GM21576 (cell line): ENCODE measurements around the gene CKS1B.

ENCODE experiments used
- ATAC-seq: cut with Tn5 transposase; IDR thresholded peaks from one replicate; pipeline ENCODE4 v1.9.1; 2021; ENCODE audit warnings: mild to moderate bottlenecking, moderate library complexity; ENCODE audit not compliant: unreplicated experiment

The CKS1B gene

DNA sequence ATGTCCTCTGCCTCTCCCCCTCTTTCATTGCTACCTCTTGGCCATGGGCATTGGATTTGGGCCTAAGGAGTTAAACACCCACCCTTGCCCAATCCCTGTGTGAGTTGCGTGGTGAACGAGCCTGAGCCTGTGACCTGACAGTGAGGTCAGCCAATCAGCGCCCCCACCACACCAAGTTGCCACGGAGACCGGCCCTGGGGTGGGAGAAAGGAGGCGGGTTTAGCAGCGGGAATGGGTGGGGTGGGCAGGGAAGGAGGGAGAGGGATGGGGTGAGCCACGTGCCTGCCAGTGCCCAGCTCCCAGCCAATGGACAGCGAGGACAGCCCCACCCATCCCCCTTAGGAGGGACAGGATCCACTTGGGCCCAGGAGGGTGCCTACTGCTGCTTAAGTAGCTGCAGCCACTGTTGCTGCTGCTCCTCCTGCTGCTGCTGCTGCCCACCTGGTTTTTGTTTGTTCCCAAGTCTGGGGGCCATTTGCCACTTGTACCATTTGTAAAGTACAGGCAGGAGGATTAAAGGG is 37.6 kb downstream of the CKS1B start:
- ATAC-seq, result no peak

DNA sequence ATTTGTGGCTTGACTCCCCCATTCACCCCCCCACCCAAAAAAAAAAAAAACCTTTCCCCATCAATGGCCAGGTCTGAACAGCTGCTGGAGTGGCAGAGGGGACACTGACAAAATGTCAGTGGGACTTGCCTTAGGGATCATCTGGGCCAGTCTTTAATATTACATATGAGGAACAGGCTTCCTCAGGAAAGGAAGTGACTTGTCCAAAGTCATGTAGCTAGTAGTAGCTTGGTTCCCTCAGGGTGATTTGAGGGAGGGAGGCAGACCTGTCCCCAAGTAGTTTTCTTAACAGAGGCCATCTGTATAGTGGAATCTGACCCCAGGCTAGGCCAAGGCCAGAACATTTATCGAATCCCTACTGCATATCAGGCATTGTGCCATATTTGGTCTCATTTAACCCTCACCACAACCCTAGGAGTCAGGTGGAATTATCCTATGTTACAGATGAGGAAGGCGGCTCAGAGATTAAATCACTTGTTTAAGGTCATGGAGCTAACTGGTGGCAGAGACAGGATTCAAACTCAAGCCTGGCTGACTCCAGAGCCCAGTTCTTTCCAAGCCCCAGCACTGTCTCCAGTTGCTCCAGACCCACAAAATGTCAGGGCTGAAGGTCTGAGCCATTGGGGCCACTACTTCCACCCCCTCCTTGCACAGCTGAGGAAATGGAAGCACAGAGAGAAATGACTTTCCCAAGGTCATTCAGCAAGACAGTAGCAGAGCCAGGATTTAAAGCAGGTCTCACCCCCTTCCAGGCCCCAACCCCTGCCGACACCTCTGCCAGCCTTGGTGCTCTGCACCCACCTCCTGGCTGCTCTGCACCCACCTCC is 38.5 kb downstream of the CKS1B start:
- ATAC-seq, result no peak

DNA sequence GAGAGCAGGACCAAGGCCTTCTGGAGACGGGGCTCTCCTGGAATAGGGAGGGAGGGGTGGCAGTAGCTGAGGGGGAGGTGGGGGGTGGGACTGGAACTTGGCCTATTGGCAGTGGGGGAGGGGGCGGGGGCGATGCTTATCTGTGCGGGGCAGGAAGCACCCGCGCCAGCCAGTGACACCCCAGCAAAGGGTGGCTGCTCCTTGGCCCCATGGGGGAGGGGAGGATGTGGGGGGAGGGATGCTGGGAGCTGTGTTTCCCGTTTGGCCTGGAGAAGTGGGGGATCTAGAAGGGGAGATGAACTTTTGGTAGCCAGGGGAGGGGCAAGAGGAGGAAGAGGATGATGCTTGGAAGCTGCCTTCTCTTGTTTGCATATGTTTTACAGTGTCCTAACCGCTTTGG is 39.2 kb downstream of the CKS1B start:
- ATAC-seq, result no peak

DNA sequence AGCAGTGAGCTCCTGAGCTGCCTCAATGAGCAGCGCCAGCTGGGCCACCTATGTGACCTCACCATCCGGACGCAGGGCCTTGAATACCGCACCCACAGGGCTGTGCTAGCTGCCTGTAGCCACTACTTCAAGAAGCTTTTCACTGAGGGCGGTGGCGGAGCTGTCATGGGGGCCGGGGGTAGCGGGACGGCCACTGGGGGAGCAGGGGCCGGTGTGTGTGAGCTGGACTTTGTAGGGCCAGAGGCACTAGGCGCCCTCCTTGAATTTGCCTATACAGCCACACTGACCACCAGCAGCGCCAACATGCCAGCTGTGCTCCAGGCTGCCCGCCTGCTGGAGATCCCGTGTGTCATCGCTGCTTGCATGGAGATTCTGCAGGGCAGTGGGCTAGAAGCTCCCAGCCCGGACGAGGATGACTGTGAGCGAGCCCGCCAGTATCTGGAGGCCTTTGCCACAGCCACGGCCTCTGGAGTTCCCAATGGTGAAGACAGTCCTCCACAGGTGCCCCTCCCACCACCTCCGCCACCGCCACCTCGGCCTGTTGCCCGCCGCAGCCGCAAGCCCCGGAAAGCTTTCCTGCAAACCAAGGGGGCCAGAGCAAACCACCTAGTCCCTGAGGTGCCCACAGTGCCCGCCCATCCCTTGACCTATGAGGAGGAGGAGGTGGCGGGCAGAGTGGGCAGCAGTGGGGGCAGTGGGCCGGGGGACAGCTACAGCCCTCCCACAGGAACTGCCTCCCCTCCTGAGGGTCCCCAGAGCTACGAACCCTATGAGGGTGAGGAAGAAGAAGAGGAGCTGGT is 40.4 kb downstream of the CKS1B start:
- no peak for ATAC-seq

DNA sequence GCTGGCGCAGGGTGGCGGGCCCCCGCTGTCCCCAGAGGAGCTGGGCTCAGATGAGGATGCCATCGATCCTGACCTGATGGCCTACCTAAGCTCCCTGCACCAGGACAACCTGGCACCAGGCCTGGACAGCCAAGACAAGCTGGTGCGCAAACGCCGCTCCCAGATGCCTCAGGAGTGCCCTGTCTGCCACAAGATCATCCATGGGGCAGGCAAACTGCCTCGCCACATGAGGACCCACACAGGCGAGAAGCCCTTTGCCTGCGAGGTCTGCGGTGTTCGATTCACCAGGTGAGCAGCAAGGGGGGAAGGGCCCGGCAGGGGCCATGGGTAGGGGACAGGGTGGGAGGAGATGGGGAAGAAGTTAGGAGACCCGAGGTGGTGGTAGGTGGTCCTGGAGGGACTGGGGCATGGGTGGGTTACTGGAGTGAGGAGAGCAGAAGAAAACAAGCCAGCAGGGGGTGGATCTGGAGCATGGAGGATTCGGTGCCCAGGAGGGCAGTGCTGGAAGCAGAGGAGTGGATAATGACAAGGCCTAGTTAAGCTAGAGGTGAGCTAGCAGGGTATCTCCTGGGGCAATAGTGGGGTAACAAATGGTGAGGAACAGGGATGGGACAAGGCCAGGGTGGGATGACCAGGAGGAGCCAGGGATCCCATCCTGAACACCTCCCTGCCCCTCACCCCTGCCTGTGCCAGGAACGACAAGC is 41.2 kb downstream of the CKS1B start:
- ATAC-seq, result no peak

DNA sequence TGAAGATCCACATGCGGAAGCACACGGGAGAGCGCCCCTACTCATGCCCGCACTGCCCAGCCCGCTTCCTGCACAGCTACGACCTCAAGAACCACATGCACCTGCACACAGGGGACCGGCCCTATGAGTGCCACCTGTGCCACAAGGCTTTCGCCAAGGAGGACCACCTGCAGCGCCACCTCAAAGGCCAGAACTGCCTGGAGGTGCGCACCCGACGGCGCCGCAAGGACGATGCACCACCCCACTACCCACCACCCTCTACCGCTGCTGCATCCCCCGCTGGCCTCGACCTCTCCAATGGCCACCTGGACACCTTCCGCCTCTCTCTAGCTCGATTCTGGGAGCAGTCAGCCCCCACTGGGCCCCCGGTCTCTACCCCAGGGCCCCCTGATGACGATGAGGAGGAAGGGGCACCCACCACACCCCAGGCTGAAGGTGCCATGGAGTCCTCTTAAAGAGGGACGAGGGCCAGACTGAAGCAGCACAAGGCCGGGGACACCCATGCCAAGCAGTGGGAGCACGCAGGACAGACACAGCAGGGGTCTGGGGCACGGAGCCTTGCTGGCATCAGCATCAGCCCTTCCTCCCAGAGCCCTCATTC is 41.9 kb downstream of the CKS1B start:
- no peak for ATAC-seq

DNA sequence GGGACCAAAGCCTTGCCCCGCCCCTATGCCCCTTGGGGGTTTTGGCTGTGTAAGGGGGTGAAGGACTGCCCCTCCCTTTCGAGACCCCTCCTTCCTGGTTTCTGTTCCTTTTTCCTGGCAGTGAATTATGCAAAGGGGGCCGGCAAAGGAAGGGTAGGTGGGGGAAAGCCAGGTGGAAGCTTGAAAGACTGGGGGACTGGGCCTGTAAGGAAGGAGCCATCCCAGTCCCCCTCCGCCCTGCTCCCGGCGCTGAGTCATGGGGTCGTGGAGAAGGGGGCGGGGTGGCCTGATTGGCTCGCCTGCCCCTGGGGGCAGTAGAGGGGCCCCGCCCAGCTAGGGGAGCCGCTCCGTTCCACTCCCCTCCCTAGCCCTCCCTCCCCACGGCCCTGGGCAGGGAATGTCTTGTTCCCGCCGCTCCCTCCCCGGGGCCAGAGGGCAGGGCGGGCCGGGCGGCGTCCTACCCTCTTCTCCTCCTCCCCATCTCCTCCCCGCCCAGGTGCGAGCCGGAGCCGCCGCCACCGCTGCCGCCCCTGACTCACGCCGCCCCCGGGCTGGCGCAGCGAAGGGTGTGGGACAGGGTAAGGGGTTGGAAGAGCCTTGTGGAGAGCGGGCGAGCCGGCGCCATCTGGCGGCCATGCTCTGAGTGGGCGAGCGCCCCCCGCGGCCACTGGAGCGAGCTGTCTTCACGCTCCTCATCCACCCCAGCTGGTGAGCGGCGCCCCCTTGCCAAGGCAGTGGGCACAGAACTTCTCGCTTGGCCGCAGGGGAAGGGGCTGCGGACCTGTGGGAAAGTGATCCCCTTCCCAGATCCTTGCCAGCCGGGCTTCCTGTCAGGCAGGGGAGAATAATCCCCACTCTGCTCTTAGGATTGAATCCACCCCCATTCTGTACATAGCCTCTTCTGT is 42.8 kb downstream of the CKS1B start:
- peak; percentile 52 for ATAC-seq

DNA sequence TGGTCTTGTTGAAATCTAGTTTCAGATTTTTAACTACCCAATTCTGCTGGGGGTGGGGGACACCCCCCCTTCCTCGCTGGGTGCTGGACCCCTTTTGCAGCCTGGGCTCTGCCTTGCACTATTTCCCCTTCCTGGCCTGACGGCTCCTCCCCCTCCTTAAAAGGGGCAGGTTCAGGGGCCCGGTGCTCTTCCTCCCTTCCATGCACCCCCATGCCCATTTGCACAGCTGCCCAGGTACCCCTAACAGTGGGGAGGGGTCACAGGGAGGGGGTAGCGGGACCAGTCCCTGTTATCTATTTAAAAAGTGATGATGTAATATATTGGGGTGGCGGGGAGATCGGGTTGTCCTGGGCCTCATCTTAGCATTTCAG is 43.5 kb downstream of the CKS1B start:
- no peak for ATAC-seq

DNA sequence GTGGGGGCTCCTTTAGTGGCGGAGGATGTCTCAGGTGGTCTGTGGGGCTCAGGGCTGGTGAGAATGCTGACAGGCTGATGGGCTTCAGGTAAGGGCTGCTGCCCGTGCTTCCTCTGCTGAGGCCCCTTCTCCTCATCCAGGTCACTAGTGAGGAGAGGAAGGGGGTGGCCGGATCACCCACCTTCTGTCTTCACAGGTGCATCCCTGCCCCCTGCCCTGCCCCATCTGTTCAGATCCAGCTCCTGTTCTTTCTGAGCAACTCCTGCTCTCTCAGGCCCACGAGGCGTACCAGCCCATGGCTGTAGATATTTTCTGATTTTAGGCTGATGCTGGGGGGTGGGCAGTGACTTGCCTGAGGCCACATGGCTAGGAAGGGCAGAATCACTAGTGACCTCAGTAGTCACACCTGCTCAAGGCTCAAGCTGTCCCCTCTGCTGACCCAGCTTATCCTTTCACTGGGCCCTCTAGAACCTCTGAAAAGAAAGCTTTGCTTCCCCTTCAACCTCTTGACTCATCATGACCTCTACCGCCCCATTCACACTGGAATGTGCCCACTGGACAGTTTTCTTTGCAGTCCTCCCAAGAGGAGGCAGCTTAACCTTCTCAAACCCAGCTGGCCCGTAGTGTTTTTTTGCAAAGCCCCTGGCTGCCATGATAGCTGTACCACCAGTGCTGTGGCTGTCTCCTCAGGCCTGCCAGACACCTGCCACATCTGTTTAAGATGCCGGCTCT is 44.3 kb downstream of the CKS1B start:
- no peak for ATAC-seq

DNA sequence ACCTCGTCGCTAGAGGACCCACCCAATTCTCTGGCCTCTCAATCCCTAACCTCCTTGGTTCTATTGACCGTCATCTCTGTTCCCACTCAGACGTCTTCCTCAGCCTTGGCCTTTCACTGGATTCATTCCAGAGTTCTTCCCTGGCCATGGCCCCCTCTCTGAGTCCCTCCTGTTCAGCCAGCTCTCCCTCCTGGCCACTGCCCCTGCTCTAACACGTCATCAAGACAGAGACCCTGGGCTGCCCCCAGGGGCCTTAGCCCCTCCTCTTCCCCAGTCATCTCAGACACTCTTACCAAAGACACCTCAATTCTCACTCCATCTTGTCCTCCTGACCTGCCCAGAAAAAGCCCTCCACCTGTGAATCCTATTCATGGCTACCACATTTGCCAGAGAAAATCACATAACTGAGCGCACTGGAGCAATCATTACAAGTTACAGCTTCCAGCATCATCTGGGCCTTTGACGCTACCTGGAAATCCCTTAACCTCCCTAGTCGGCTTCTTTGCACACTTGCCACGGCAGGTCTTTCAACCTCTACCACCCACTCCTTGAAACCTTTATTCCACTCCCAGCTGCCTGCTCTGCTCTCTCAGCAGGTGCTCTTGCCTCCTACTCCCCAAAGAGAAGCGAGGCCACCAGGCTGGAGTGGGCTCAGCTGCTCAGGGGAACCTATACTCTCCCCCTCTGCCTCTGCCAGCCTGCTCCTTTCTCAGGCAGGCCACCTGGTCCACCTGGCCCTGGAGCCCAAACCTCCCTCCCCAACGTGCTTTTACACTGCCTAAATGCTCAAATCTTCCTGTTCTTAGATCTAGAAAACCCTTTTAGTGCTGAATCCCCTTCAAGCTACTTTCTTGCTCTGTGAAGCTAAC is 45.1 kb downstream of the CKS1B start:
- ATAC-seq, result no peak

DNA sequence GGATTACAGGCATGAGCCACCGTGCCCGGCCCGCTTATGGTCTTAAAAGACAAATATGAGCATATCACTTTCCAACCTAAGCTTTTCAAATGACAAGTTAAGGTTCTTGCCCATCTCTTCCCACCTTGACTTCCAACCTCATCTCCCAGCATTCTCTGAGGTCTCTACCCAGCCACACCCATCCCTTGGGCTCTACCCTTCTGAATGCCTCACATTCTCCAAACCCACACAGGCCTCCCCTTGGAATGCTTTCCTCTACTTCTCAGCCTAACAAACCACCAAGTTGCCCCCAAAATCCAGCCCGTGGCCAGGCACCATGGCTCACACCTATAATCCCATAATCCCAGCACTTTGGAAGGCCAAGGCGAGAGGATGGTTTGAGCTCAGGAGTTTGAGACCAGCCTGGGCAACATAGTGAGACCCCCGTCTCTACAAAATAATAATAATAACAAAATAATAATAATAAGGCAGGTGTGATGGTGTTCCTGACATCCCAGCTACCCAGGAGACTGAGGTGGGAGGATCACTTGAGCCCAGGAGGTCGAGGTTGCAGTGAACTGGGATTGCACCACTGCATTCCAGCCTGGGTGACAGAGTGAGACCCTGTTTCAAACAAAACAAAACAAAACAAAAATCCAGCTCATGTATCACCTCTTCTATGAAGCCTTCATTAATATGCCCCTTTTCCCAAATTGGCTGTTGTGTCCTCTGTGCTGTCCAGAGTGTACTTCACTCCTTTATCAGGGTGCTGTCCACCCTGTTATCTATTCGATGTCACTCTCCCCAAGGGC is 47.9 kb downstream of the CKS1B start:
- no peak for ATAC-seq

DNA sequence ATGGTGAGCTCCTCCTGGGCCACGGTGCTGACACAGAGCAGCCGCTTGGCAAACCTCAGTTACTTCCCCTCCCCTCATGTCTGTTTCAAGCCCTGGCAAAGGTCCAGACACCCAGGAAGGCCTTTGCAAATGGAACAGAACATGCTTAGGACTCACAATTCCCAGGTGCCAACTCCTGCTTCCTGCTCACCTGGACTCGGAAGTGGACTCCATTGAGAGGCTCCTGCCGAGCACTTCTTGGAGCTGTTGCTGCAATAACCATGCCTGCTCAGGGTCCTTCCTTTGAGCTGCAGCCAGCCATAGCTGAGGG is 48.4 kb downstream of the CKS1B start:
- no peak for ATAC-seq

DNA sequence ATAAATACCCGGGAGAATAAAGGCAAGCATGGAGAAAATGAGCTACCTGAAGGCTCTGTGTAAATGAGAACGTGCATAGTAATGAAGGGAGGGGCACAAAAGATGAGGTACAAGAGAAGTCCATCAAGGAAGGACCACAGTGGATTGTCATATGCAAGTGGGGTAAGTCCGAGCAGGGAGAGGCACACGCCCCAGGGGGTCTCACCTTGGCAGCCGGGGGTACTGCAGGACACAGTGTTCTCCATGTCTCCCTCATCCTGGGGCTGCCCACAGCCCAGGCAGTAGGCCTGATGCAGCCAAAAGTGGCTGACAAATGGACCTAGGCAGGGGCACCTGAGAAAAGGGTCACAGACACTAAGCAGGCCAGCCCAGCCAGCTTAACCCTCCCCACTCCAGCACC is 49.1 kb downstream of the CKS1B start:
- no peak for ATAC-seq

DNA sequence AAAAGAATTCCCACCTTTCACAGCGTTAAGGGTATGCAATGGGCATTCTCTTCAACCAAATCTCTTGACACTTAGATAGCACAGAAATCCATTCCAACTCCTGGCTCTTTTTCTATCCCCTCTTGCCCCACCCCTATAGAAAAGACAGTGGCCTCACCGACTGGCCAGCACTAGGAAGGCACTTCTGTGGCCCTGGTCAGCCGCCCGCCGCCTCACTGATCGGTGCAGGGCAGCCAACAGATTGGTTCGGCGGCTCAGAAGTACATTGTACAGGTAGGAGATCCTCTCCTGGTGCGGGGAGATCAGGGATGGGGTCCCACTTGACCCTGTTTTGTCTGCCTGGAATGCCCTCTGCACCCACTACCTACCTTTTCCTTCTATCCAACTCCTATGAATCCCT is 49.8 kb downstream of the CKS1B start:
- no peak for ATAC-seq

DNA sequence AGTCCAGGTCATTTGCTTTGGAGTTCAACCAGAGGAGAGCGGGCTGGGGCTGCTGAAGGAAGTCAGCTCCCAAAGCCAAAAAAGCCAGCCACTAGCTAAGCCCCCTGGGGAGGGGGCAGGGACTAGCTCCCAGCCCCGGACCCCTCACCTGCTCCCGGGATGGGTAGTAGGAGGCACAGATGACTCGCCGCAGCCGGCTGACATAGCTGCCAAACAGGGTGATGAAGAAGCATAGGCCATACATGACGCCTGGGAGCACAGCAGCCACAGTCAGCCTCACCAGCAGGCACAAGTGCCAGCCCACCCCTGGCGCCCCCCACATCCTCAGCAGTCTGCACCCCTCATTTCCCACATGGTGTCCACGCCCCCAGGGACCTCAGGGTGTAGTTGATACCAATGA is 51.7 kb downstream of the CKS1B start:
- ATAC-seq, result no peak

DNA sequence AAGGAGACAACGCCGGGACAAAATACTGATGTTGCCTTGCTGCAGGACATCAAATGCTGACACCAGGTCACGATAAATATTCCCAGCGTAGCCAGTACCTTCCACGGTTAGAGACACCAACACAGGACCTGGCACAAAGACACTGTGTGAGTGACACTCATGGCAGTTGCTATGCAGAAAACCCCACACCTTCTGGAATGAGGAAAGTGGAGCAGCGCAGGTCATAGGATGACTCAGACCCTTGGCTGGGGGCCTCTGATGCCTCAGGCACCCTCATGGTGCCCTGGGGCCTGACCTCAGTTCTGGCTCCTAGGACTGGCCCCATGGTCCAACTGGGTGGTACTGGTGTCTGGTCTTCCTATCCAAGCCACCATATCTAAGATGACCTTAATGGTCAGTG is 52.1 kb downstream of the CKS1B start:
- ATAC-seq, result no peak
